CD1c-positive myeloid dendritic cell (primary cell): ENCODE measurements around the gene SMC5.
"Not testable (repeated sequence)": the region's sequence is repeated elsewhere in the genome, so short reads cannot be mapped to it uniquely, and the experiment has no call there.

ENCODE experiments used
- DNase-seq: peaks from one replicate; pipeline ENCODE4 v3.0.0-alpha.2; 2016; ENCODE audit errors: extremely low spot score

SMC5 gene

GRCh38 chr9:70263421-70263820, 4.6 kb downstream of the SMC5 start:
- DNase-seq, result no peak

GRCh38 chr9:70278305-70278704, 19.5 kb downstream of the SMC5 start:
- DNase-seq, result no peak

DNA sequence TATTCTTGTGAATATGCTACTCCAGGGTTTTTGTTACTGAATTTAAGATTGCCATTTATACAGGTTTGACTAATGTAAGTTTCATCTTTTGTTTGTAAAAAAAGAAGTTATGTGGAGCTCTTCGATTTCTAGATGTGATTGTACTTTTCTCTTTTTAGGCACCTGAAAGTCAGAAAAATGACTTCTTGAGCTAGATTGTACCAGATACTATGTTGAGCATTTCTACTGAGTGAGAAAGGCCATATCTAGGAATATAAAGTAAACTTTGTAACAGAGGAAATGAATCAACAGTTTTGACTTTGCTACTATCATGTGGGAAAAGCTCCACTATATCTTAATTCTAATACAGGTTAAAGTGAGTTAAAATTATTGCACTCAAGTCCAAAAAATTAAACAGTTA, 25.1 kb downstream of the SMC5 start:
- no peak for DNase-seq

DNA sequence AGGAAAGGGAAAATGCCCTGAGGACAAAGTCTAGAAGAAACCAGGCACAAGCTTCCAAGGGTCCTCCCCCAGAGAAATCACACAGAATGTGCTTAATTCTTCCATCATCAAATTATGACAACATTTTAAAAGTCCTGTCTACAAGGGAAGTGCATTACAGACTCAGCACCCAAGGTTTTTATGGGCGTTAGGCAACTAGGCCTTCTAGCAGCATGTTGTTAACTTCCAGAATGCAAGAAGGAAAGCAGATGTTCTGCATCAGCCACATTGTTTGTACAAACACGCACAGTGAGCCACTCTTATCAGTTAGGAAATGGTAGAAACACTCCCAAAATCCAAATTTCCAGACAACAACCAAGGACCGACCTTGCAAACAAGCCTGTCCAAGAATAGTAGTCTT, 26.5 kb downstream of the SMC5 start:
- DNase-seq, result no peak

DNA sequence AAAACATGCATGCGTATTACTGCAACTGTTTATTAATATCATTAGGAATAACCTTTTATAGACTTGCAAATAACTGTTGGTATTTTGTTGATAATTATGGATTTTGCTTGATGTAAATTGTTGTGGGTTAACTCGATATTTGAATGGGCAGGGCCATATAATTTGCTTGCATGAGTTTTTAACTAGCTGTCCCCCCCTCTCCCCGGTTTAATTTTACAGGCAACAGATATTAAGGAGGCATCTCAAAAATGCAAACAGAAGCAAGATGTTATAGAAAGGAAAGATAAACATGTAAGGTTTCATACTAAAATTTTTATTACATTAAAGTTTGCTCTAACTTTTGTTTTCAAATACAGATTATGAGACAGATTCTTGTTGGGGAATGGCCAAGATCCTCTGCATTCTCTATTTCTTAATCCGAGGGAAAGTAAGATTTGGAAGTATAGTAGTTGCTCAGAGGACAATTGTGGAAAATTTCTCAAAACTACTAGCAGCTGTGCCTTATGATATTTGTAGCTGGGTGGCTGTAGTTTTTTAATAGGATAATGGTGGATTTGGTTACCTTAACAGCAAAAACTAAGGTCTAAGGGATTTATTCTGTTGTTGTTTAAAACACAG, 27.3 kb downstream of the SMC5 start:
- no peak for DNase-seq

GRCh38 chr9:70290626-70291025, 31.8 kb downstream of the SMC5 start:
- no peak for DNase-seq

DNA sequence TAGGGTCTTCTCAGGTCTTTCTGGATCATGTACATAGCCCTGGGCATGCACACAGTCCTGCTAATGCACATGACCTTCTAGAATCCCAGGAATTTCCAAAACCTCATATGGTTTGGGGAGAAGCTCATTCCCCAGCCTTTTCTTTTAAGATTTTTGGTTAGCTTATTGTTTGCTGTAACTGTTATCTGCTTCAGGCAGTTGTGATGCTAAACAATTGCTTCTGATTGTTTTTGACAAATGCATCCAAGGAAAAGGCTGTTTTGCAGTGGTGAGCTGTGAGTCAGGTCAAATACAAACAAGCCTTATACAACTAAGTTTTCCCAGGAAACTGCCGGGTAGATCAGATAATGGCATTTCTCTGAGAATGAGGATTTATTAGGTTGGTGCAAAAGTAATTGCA, 32.7 kb downstream of the SMC5 start:
- no peak for DNase-seq

- DNase-seq, result no peak
Observed at GRCh38 chr9:70292253-70292652, 33.5 kb downstream of the SMC5 start.

DNA sequence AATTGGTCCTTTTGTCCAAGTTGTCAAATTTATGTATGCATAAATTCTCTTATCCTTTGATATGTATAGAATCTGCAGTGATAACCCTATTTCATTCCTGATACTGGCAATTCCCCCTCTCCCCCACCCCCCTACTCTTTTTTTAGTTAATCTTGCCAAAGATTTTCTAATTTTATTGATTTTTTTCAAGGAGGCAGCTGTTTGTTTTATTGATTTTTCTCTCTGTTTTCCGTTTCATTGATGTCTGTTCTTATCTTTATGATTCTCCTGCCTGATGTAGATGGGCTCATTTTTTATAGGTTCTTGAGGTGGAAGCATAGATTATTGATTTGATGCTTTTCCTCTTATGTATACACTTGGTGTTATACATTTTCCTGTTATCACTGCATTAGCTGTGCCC, 34.4 kb downstream of the SMC5 start:
- DNase-seq, result no peak

DNA sequence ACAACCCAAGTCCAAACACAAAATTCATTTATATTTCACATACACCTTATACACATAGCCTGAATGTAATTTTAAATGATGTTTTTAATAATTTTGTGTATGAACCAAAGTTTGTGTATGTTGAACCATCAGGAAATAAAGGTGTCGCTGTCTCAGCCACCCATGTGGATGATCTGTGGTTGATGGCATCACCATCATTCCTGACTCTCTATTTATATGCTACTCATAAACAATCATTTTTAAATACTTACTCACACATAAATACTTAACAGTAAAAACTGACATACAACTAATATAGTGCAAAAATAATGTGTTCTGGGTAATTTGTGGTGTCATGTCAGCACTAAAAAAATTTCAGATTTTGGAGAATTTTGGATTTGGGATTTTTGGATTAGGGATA, 38.4 kb downstream of the SMC5 start:
- no peak for DNase-seq

DNA sequence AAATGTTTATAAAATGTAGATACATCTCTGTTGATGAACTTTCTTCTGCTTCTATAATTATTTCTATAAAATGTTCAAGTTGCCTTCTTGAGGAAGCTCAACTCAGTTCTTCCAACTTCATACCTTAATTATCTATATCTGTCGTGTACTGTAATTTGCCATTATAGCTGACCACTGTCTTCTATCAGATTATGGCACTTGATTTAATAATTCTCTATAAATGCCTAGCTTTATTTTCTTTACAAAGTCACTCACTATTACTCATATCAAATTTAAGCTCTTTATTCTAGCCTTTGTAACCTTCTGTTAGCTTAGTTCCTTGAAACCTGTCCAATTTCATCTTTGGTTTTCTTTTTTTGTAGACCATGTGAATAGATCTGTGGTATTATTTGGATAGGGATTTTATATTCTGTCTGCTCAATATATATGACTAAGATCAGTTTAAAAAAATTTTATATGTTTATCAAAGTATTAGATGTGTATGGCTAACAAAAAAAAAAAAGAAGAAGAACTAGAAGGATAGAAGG, 39.5 kb downstream of the SMC5 start:
- no peak for DNase-seq

DNA sequence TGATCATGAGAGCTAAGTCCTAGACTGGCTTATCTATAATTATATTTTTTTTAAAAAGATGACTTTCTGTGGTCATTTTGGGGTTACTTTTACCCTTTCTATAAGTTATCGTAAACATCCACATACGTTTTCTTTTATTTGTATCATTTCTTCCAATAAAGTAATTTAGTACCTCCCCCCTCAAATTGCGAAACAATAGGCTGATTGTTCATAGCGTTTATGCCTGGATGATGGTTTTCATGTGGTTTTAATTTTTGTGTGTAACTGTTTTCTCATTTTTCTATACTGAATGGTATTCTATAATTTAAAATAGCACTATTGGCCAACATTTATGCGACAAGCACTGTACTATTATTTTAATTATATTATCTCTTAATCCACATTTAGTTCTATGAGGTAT, 44.5 kb downstream of the SMC5 start:
- DNase-seq, result no peak

GRCh38 chr9:70304810-70305209, 46.0 kb downstream of the SMC5 start:
- no peak for DNase-seq

DNA sequence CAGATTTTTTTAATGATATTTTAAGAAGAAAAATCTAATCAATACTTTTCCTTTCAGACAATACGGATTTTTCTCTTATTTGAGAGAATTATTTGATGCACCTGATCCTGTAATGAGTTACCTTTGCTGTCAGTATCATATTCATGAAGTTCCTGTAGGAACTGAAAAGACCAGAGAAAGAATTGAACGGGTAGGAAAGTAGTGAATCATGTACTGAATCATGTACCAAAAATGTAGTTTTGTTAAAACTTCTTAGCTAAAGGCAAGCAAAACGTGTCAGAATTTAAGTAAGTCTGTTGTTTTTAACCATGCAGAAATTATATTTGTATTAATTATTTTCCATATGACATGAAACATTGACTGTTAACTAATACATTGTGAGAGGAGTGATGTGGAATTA, 56.6 kb downstream of the SMC5 start:
- DNase-seq, result no peak

GRCh38 chr9:70318002-70318401, 59.2 kb downstream of the SMC5 start:
- DNase-seq, result no peak

DNA sequence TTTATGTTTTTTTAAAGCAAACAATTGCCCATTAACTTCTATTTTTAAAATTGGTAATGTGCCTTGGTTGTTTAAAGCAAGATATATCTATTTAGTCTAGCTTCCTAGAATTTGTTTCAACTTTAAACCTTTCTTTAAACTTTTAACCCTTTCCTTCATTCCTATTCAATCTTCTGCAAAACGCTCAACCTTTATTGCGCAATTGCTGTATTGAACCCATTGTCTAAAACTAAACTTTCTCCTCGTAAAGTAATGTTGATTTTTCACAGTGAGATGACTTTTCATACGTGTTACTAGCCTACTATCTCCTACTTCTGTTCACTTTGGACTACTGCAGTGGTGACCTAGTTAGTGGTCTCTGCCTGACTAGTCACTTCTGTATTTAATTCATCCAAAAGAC, 63.3 kb downstream of the SMC5 start:
- DNase-seq, result no peak

- peak; percentile 8 for DNase-seq
Observed at GRCh38 chr9:70324963-70325362, 66.2 kb downstream of the SMC5 start.

GRCh38 chr9:70328625-70329024, 69.8 kb downstream of the SMC5 start:
- not testable (repeated sequence) for DNase-seq

- DNase-seq, result peak; percentile 49
Observed at GRCh38 chr9:70340572-70340971, 81.8 kb downstream of the SMC5 start.

DNA sequence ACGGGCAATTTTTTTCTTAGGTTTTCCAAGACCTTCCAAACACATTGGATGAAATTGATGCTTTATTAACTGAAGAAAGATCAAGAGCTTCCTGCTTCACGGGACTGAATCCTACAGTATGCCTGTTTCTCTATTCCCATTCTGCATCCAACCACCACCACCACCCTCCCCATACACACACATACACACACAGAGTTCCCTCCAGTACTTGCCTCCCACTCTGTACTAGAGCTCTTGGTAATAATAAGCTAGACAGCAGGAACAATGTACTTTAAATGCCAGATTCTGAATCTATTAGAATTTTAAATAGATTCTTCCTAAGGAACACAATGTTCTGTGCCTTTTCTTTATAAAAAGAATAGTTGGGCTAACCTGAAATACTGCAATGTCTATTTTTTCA, 88.3 kb downstream of the SMC5 start:
- DNase-seq, result no peak

GRCh38 chr9:70352356-70352755, 93.6 kb downstream of the SMC5 start:
- no peak for DNase-seq

- peak; percentile 19 for DNase-seq
Observed at GRCh38 chr9:70352802-70353201, 94.0 kb downstream of the SMC5 start.

- no peak for DNase-seq
Observed at GRCh38 chr9:70355801-70356200, 97.0 kb downstream of the SMC5 start.

DNA sequence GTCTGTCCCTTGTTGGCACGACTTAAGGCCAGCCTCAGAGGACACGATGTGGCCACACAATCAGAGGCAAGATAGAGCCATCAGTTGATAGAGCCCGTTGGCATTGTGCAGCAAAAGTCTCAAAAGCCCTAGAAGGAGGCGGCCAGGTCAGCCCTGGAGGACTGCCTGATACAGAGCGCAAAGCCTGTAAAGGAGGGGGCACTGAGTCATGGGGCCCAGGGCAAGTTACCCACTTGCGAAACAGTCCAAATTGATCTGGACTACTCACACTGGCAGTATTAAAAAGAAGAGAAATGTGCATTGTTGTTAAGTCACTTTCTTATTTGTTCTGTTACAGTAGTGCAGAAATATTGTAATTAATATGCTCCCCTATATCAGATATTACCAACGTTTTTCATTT, 104.2 kb downstream of the SMC5 start:
- no peak for DNase-seq
